HS-27A (cell line): ENCODE results near the gene FNDC3A.
"Not testable (repeated sequence)": the region's sequence is repeated elsewhere in the genome, so short reads cannot be mapped to it uniquely, and the experiment has no call there.

Experiments
- DNase-seq: peaks from one replicate; pipeline ENCODE4 v3.0.0-alpha.2; 2012; ENCODE audit warnings: low read depth, missing footprints

Gene FNDC3A

GRCh38 chr13:49148405-49148804 lies 172.7 kb downstream of the FNDC3A start:
- no peak for DNase-seq

GRCh38 chr13:49157955-49158584 lies 182.4 kb downstream of the FNDC3A start:
- DNase-seq: not testable (repeated sequence)

DNA sequence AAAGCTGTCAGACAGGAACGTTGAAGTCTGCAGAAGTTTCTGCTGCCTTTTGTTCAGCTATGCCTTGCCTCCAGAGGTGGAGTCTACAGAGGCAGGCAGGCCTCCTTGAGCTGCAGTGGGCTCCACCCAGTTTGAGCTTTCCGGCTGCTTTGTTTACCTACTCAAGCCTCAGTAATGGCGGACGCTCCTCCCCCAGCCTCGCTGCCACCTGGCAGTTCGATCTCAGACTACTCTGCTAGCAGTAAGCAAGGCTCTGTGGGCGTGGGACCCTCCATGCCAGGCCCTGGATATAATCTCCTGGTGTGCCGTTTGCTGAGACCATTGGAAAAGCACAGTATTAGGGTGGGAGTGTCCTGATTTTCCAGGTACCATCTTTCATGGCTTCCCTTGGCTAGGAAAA lies 187.4 kb downstream of the FNDC3A start:
- not testable (repeated sequence) for DNase-seq

DNA sequence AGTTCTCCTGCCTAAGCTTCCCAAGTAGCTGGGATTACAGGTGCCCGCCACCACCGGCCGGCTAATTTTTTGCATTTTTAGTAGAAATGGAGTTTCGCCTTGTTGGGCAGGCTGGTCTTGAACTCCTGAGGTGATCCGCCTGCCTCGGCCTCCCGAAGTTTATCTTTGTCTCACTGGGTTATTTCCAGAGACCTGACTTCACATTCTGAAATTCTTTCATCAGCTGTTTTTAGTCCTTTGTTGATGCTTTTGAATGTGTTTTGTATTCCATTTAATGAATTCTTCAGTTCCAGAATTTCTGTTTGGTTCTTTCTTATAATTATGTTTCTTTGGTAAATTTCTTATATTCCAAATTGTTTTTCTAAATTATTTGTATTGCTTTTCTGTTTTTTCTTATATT lies 189.0 kb downstream of the FNDC3A start:
- no peak for DNase-seq

DNA sequence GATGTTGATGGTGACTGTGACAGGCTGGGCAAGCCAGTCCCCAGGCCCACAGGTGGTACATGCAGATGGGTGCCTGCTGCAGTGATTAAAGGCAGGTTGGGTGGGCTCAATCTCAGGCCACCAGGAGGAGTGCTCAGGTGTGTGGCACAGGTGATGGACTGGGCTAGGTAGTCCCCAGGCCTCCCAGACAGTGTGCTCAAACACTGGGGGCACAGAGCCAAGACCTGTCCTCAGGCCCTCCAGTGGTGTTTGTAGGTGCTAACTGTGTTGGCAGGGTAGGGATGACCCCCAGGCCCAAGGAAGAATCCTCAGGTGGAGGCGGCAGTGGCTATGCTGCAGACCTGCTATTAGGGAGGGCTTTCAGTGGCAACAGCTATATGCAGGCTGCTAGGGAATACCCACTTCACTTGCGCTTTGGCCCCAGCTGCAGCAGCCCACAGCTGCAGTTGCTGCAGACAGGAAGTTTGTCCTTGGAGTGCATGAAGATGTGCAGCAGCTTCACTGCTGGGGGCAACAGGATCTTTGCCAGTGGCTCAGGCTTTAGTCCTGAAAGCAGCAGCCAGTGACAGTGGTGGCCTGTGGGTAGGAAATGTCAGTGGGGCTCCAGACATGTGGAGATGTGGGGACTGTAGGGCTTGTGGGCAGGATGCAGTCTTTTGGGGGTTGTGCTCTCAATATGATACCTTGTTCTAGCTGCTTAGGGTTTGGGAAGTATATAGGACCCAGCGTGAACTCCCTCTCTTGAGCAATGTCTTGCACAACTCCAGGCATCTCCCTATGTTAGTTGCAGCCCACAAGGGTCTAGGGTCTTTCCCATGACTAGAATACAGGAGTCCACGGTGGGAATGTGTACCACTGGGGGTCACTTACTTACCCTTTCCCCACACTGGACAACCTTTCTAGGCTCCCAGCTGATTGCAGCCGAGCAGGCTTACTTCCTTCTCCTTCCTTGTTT lies 190.4 kb downstream of the FNDC3A start:
- DNase-seq: no peak

DNA sequence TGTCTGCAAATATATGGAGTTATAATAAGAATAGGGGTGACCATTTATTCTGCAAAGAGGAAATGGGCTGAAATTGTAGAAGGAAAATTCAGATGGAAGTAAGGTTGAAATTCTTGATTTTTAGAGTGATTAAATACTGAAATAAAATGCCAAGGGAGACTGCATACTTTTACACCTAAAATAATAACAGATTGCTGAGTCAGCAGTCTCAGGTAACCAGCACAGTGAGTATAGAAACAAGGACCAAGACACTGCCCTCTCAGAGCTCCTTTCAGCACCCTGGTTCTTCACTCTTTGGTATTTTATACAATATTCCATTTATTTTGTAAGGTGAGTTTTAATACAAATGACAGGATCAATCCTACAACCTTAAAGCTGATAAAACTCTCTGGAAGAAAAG lies 195.6 kb downstream of the FNDC3A start:
- DNase-seq: no peak

DNA sequence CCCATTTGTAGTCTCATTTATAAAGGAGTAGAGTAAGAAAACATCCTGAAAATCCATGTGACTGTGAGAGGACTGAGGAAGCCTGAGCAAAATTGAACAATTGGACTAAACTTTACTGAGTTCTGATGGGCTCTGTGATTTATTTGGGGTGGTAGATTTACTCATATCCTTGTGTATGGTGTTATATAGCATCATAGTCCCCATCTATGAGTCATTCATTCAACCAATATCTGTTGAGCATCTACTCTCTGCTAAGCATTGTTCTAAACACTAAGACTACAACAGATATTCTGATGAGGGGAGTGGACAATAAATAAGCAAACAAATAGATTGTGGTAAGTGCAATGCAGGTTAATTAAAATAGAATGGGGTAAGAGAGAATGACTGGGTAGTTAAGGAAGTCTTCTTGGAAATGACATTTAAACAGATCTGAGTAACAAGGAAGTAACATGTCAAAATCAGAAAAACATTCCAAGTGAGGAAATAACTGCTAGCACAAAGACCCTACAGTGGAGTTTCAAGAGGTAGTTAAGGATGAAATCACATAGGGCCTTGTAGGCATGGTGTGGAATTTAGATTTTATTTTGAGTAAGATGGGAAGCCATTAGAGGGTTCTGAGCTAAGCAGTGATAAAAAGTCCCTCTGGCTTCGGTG lies 208.1 kb downstream of the FNDC3A start:
- DNase-seq: no peak

DNA sequence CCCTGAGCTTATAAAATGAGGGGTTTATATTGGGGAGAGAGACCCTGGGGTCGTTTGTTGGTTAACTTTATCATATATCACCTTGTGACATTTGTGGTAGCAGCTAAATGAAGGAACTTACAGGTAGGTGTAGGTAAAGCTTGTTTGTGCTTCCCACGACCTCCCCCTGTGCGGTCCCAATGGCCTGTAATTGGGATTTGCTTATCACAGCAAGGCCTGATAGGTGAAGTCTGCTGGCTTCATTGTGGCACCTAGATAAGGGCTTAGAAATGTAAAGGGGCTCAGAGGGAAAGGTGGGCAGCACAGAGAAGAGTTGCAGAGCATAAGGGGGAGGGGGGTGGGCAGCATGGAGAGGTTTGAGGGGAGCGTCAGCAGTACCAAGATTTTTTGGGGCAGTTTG lies 208.9 kb downstream of the FNDC3A start:
- no peak for DNase-seq

DNA sequence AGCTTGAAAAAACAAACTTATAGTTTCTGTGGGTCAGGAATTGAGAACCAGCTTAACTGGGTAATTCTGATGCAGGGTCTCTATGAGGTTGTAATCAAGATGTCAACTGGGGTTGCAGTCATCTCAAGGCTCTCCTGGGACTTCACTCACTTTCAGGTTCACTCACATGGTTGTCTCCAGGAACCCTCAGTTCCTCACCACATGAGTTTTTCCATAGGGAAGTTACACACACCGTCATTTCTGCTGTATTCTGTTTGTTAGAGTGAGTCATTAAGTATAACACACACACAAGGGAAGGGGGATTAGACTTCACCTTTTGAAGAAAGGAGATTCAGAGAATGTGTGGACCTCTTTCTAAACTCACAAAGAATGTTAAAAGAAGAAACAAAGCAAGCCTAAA lies 209.6 kb downstream of the FNDC3A start:
- DNase-seq: no peak

GRCh38 chr13:49190901-49191300 lies 215.2 kb downstream of the FNDC3A start:
- no peak for DNase-seq

DNA sequence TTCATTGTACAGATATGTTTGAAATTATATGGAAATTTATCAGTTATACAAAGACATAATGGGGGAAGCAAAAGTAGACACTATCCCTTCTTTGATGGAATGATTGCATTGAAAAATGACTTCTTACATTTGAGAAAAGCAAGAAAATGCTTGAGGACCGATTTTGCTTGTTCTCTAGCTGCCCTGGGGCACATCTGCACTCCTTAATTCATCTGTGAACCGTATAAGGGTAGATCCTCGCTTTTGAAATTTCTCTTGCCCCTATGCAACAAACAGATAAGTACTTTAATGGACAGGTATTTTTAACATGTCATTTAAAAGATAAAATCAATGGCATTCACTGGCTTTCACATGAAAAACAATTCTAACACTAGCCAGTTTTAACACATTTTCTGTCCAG lies 230.9 kb downstream of the FNDC3A start:
- no peak for DNase-seq

- DNase-seq: no peak
Measured at GRCh38 chr13:49208619-49209018, 232.9 kb downstream of the FNDC3A start.

GRCh38 chr13:49210114-49210513 lies 234.4 kb downstream of the FNDC3A start:
- DNase-seq: no peak

GRCh38 chr13:49210669-49211068 lies 235.0 kb downstream of the FNDC3A start:
- DNase-seq: no peak

- no peak for DNase-seq
Measured at GRCh38 chr13:49213539-49213938, 237.8 kb downstream of the FNDC3A start.

DNA sequence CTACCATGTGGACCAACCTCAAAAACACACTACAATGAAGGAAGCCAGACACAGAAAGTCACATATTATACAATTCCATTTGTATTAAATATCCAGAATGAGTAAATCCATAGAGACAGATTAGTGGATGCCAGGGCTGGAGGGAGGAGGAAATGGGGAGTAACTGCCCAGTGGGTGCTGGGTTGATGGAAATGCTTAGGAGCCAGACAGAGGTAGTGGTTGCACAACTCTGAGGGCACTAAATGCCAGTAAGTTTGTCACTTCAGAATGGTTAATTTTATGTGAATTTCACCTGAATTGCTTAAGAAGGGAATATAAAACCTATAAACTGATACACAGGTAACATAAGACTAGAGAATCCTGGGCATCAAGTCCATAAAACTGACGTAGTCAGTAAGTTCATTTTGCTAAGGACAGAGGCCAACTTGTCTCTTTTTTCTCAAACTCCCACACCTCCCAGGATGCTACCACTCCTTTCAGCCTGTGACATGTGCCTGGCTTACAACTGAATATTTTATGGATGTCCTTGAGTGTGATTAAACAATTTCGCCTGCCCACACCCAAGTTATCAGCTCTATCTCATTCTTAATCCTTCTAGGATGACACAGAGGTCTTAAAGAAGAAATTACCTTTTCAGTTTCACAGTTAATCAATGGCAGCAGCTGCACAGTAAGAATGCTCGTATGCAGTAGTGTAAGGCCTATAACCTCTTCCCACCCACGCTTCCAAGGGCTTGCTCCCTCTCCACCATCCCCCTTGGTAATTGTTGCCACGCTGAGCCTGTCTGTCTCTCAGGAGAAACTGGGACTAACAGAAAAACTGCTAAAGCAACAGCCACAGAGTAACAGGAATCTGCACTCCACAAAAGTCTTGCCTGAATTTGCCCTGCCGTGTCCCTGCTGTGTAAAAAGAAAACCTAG lies 238.5 kb downstream of the FNDC3A start:
- DNase-seq: no peak

DNA sequence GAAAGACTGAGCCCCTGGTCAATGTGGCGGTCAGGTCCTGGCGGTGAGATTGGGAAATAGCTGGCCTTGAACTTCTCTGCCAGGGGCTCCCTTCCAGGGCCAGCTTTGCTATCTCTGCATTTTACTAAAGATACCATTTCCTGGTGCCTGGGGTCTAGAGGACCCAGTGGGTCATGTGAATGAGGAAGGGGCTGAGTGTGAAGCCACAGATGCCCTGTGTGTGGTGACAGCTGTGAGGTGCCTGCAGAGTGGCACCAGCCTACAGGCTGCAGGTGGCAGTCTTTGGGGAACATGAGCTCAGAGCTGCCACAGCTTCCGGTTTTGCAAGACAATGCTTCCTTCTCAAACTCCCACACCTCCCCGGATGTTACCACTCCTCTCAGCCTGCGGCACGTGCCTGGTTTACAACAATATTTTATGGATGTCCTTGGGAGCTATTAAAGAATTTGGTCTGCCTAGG lies 239.2 kb downstream of the FNDC3A start:
- DNase-seq: no peak

GRCh38 chr13:49216334-49216733 lies 240.6 kb downstream of the FNDC3A start:
- no peak for DNase-seq

DNA sequence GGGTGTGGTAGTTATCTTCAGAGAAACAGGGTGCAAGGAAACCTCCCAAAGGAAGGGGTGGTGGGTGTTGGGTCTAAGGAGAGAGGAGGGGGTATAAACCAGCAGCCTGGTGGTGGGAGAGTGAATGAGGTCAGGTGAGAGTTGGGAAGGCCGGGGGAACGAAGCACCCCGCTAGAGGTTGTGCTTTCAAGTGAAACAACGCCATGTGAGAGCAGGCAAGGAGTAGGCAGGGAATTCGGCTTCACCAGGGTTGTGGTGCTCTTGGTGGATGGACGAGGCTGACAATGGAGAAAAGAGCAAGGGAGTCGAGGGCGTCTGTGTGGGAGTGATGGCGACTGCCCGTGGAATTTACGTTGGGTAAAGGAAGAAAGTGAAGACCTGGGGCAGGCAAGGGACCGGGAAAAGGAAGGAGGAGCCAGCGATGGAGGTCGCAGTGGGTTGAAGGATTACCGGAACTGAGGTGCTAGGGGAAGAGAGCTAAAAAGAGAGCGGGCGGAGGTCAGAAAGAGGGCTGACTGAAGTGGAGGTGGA lies 242.3 kb downstream of the FNDC3A start:
- DNase-seq: no peak

GRCh38 chr13:49218493-49219051 lies 242.9 kb downstream of the FNDC3A start:
- no peak for DNase-seq

- no peak for DNase-seq
Measured at GRCh38 chr13:49219647-49220035, 243.9 kb downstream of the FNDC3A start.
